ENCODE data around the gene ARAP1. TPM values are rescaled to one million over a fixed set of nuclear protein-coding genes. Genes with fewer than 3 reads are reported as not detected.

The ARAP1 gene
- total and polyA plus RNA-seq, 5 experiments from 2014 or later: 14.7 to 166 (median 40.0) TPM

DNA sequence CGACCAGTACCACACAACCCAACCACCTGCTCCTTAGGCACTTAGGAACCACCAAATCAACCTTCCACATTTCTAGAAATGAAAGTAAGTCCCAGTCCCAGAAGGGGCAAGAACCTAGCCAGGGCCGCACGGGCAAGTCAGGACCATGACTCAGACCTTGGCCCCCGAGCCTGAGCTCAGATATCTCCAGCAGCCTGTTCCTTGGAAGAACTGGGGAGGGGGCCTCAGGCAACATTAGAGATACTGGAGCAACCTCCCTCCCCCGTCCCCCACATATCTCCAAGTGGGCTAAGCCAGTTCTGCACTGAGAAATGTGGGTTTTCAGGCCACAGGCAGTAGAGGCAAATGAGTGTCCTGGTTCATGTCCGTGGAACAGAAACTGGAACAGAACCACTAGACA is 7.7 kb downstream of the ARAP1 start:
- Mint-ChIP-seq H3K27me3 (no peaks in the 10 kb centered on the region), H3K27ac (peak overlapping the region; percentile 7 to 99 (median 90)), H3K4me1 (peaks cover 42 to 91% (median 76%) of the 10 kb centered on the region in 4 donors), H3K9me3 (no peaks in the 10 kb centered on the region), H3K36me3 (peaks cover 0 to 3% (median 0%) of the 10 kb centered on the region in 3 donors), H3K4me3 (peak overlapping the region in 4 of 10 donors; percentile 1 to 47 (median 32))
- POLR2A ChIA-PET: no interaction called here
- DNase-seq (no peak), ATAC-seq (no peak)

DNA sequence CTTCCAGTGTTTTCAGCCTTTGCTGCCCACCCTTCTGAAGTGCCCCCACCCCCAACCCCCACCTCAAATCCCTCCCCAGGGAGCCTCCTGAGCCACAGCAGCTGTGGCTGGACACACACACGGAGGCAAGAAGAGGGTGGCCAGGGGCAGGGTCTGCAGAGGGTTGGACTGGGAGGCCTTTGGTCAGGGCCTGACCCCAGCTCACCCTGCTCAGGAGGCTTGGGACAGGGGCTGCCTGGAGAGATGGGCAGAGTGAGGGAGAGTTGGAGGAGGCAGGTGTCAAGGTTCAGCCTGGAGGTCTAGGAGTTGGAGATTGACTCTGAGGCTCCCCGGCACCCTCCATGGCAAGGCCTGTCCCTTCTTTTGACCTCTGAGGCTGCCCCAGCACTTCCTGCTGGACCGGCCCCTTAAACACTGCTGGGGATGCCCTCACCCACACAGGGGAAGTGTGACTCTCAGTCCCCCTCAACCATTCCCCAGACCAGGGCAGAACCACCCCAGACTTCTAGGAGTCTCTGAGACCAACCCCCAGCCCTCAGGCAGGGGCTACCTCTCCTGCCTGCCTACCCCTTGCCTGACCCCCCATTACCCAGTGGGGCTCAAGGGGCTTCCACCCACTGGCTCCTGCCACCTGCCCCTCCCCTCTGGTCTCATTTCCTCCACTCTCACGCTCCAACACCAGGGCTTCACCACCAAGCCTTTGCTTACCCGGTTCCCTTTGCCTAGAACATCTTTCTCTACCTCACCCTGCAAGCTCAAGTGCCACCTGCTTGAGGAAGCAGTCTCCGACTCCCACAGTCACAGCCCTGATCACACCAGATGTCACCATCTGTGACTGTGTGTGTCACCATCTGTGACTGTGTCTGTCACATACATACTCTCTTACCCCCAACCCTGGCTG is 8.6 kb downstream of the ARAP1 start:
- peak; percentile 65 to 70 for ATAC-seq
- H3K27ac Mint-ChIP-seq: peak overlapping the region; percentile 72 to 99 (median 92)

DNA sequence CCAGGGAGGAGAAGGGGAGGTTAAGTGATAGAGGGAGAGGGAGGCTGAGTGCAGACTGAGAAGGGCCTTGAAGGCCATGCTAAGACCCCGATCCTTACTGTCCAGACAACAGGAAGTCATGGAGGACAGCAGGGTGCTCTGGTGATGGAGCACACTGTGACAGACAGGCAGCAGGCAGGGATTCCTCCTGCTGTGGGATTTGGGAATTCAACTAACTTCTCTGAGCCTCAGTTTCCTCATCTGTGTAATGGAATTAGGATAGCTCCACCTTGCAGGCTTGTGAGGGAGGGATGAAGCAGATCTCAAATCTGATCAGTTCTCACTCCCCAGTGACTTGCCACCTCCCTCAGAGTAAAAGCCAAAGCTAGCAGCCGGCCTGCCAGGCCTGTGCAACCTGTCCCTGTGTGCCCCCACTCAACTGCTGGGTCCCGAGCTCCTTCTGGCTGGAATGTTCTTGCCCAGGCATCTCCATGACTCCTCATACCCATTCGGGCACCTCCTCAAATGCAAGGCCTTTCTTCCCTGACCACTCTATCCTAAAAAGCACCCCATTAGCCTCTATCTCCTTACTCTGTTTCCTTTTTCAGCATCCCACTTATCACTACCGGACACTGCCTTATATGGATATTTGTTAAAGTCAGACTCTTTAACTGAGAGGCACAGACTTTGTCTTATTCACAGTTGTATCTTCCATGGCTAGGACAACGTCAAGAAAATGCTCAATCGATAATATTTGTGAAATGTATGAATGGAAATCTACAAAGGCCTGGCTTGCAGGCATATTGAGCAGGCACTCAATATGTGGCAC is 9.5 kb downstream of the ARAP1 start:
- Mint-ChIP-seq H3K27ac (peak overlapping the region; percentile 73 to 99 (median 94)), H3K4me3 (peak overlapping the region in 1 of 10 donors; percentile 19), H3K4me1 (peaks cover 42 to 94% (median 80%) of the 10 kb centered on the region in 4 donors), H3K36me3 (no peaks in the 10 kb centered on the region), H3K27me3 (no peaks in the 10 kb centered on the region), H3K9me3 (no peaks in the 10 kb centered on the region)
- ATAC-seq (no peak), DNase-seq (peak in 1 of 10 donors; percentile 36)
- POLR2A ChIA-PET: no interaction called here

More for the DNA sequence above, 8.6 kb downstream of the ARAP1 start:
- POLR2A ChIA-PET: no interaction called here
- peaks cover 0 to 2% (median 0%) of the 10 kb centered on the region in 3 donors for H3K36me3 Mint-ChIP-seq
- peak overlapping the region in 6 of 10 donors; percentile 1 to 47 (median 22) for H3K4me3 Mint-ChIP-seq
- peak in 2 of 10 donors; percentile 26 to 36 for DNase-seq
- H3K9me3 Mint-ChIP-seq: no peaks in the 10 kb centered on the region
- no peaks in the 10 kb centered on the region for H3K27me3 Mint-ChIP-seq
- H3K4me1 Mint-ChIP-seq: peaks cover 41 to 91% (median 76%) of the 10 kb centered on the region in 4 donors

DNA sequence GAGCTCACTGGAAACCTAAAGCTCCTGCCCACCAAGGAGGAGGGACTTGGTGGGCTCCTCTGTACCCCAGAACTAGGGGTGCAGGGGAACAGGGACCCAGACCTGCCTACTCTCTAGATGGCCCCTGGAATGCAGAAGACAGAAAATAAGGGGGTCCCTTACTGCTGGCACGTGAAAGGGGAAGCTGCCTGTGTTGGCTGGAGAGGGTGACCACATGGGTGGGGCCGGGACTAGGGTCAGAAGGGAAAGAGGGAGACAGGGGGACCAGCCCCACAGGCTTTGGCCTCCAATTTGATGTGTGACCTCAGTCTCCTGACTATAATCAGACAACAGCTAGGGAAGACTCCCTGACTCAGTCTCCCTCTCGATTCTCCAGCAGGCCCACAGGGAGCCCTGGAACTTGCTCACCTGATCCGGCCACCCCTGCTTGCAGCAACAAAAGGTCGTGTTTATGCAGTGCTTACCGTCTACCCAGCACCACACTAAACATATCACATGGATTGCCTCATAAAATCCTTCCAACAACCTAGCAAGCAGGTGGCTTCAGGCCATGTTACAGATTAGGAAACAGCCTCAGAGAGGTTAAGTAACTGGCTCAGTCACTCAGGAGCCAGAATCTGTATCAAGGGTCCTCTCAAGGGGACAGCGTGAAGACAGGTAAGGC is 10.2 kb downstream of the ARAP1 start:
- H3K4me1 Mint-ChIP-seq: peaks cover 49 to 94% (median 84%) of the 10 kb centered on the region in 4 donors
- H3K27me3 Mint-ChIP-seq: no peaks in the 10 kb centered on the region
- ATAC-seq (peak in 1 of 2 donors; percentile 23), DNase-seq (peak in 1 of 10 donors; percentile 45)
- no peaks in the 10 kb centered on the region for H3K36me3 Mint-ChIP-seq
- peak overlapping the region in 3 of 10 donors; percentile 33 to 46 (median 45) for H3K4me3 Mint-ChIP-seq
- no peaks in the 10 kb centered on the region for H3K9me3 Mint-ChIP-seq
- POLR2A ChIA-PET: interaction anchor here (1.6 kb wide), 1 partner anchor 17 kb away, joined by 4 read pairs; no protein-coding TSS in a partner anchor
- peak overlapping the region; percentile 66 to 99 (median 92) for H3K27ac Mint-ChIP-seq

DNA sequence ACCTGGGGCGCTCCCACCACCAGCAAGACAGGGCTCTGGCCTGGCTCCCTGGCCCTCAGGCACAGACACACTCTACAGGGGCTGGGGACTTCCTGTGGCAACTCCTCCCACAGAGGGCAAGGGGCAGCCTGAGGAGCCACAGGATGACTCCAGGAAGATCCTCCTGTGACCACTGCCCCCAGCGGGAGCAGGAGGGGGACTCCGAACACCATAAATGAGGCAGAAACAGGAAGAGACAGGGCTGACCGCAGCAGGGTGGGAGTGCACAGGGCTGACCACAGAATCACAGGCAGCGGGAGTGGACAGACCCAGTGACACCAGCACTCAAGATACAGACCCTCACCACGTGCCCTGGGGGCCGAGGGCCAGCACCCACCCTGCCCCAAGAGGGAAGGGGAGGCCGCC is 10.8 kb downstream of the ARAP1 start:
- Mint-ChIP-seq H3K27ac (peak overlapping the region; percentile 79 to 99 (median 97)), H3K4me1 (peaks cover 55 to 96% (median 87%) of the 10 kb centered on the region in 4 donors), H3K9me3 (no peaks in the 10 kb centered on the region), H3K27me3 (no peaks in the 10 kb centered on the region), H3K4me3 (peak overlapping the region in 7 of 10 donors; percentile 3 to 65 (median 45)), H3K36me3 (no peaks in the 10 kb centered on the region)
- ATAC-seq: no peak
- DNase-seq: peak in 1 of 10 donors; percentile 43
- POLR2A ChIA-PET: interaction anchor here (0.6 to 1.6 kb wide), 2 partner anchors 16 to 401 kb away, joined by 3 to 4 read pairs; partner anchors contain the start of gene FCHSD2

DNA sequence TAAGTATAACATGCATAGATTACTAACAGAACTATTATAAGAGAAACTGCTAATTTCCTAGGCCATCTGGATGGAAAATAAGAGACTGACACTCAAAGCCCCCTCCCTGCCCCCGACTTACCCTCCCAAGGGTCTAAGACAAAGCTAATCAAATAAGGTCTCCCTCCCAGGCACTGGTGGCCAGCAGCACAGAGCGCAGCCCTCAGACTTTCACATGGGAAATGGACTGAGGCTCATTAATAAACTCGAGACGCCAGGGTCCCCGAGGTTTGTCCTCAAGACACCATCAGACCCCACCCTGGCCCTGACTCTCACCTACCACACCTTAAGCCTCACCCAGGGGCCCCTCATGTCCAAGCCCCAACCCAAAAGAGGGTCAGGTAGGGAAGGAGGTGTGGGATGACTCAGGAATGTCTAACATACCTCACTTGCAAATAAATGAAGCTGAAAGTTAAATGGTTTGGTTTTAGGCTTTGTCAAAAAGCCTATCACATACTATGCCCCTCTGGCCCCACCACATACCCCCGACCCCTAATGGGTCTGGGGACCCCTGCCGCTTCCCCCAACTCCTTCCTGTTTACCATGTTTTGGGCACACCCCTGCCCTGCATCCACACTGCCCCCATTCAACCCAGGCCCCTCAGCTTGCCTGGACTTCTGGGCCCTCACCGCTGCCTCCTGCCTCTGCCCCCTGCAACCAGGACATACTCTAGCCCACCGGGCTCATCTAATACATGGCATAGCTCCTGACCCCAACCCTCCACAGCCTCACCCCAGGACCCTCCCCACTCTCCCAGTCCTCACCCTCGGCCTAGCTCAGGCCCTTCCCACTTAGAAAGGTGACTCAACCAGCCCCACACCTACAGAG is 11.4 kb downstream of the ARAP1 start:
- POLR2A ChIA-PET: interaction anchor here (0.6 to 1.6 kb wide), 2 partner anchors 16 to 402 kb away, joined by 3 to 4 read pairs; partner anchors contain the start of gene FCHSD2
- Mint-ChIP-seq H3K4me3 (peak overlapping the region in 7 of 10 donors; percentile 3 to 65 (median 45)), H3K27me3 (no peaks in the 10 kb centered on the region), H3K36me3 (no peaks in the 10 kb centered on the region), H3K4me1 (peaks cover 57 to 97% (median 90%) of the 10 kb centered on the region in 4 donors), H3K27ac (peak overlapping the region; percentile 79 to 99 (median 97)), H3K9me3 (no peaks in the 10 kb centered on the region)
- no peak for DNase-seq
- ATAC-seq: no peak

DNA sequence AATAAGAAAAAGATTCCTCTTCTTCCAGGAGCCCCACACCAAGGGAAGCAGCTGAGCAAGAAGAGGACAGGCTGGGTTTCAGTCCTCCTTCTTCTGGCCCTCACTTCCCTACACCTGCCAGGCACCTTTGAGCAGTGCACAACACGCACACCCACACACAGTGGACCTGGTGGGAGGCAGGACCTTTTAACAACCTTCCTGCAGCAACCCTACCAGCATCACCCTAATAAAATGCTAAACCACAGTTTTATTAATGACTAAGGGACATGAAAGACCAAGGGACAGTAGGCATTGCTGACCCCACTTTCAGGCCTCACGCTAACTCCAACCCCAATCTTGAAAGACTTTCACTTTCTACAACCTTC is 12.2 kb downstream of the ARAP1 start:
- no peak for DNase-seq
- Mint-ChIP-seq H3K36me3 (no peaks in the 10 kb centered on the region), H3K9me3 (no peaks in the 10 kb centered on the region), H3K27me3 (no peaks in the 10 kb centered on the region), H3K4me3 (peak overlapping the region in 4 of 10 donors; percentile 32 to 65 (median 46)), H3K27ac (peak overlapping the region; percentile 79 to 99 (median 98)), H3K4me1 (peaks cover 57 to 97% (median 89%) of the 10 kb centered on the region in 4 donors)
- POLR2A ChIA-PET: interaction anchor here (0.6 to 1.4 kb wide), 2 partner anchors 11 to 128 kb away, joined by 3 to 5 read pairs; no protein-coding TSS in a partner anchor
- ATAC-seq: no peak

DNA sequence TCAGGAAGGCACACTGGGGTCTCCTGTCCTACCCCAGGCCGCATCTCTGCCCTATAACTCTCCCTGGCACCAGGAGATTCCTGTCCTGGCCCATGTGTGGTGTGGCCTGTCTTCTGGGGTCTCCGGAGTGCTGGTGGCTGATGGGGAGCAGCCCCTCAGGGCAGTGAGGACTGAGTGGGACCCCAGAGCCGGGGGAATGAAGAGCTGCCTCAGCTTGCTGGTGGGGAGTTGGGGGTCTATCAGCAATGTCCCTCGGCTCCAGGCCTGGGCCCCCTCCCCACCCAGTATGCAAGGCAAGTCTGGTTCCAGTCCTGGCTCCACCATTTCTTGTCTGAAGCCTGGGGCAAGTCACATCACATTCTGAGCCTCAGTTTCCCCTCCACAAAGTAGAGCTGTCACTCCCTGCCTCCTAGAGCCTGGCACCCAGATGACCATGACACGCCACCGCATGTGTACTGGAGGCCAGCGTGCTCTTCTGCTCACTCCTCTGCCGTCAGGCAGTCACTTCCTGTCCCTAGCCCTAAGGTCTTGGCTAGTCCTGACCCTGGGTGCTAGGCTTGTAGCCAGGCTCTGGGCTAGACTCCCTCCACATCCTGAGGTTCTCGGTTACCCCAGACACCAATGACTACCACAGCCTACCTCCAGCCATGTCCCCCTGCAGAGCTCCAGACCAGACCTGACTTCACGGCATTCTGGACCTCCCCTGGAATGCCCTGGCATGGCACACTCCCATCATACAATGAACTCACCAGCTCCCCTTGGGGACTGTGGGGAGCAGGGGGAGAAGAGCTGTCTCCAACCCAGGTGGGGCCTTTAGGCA is 12.8 kb downstream of the ARAP1 start:
- H3K4me3 Mint-ChIP-seq: peak overlapping the region in 5 of 10 donors; percentile 32 to 87 (median 53)
- H3K27me3 Mint-ChIP-seq: no peaks in the 10 kb centered on the region
- DNase-seq (peak in 1 of 10 donors; percentile 52), ATAC-seq (no peak)
- POLR2A ChIA-PET: interaction anchor here (0.6 to 1.4 kb wide), 2 partner anchors 11 to 127 kb away, joined by 3 to 5 read pairs; no protein-coding TSS in a partner anchor
- peak overlapping the region; percentile 95 to 99 (median 98) for H3K27ac Mint-ChIP-seq
- H3K36me3 Mint-ChIP-seq: no peaks in the 10 kb centered on the region
- peaks cover 57 to 98% (median 85%) of the 10 kb centered on the region in 4 donors for H3K4me1 Mint-ChIP-seq
- no peaks in the 10 kb centered on the region for H3K9me3 Mint-ChIP-seq

DNA sequence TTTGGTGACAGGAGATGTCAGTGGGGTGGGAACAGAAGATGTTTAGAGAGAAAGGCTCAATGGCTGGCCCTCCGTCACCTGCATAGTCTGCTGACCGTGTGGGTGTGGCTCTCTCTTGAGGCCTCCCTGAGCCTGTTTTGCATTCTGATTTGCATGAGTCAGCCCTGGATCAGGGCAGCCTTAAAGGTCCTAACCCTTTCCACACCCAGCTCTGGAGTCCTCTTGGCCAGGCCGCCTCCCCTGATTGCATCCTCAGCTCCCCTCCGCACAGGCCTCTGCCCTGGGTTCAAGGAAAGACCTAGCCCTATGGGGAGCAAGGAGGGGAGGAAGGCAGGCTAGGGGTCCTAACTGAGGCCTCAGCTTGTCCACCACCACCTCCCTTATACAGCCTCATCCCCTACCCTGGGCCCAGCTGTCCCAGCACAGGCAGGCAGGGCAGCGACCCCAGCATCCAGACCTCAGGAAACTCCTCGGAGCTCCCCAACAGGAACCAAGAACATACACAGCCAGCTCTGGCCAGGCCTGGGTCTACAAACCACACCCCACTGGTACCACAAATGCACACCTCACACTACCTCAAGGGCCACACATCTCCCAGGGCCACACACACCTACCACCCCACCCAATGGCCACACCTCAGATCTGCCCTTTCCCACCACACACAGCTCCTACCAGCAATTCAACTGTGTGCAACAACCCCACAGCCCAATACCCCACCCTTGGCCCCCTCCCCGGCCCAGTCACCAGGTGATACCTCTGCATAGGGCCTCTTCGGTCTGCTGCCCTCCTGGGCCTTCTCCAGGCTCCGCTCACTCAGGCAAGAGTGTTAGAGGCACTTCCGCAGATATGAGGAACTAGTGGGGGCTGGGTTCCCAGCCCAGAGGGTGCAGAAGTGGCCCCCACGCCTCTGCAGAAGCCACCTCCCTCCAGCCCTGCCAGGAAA is 13.7 kb downstream of the ARAP1 start:
- Mint-ChIP-seq H3K4me1 (peaks cover 47 to 92% (median 76%) of the 10 kb centered on the region in 4 donors), H3K27me3 (no peaks in the 10 kb centered on the region), H3K4me3 (peak overlapping the region in 8 of 10 donors; percentile 33 to 87 (median 63)), H3K9me3 (no peaks in the 10 kb centered on the region), H3K27ac (peak overlapping the region; percentile 96 to 99 (median 99)), H3K36me3 (no peaks in the 10 kb centered on the region)
- DNase-seq (peak in 2 of 10 donors; percentile 42 to 59), ATAC-seq (no peak)
- POLR2A ChIA-PET: interaction anchor here (0.5 to 1.4 kb wide), 5 partner anchors 12 to 75 kb away, joined by 3 to 5 read pairs (median 3); partner anchors contain the start of gene ATG16L2

Data from naive thymus-derived CD8-positive, alpha-beta T cell (primary cell).